Measurements from ENCODE around the gene TDRD6.
A peak's percentile ranks its signal among the peaks of the same experiment; 100 is the strongest.
"Not testable (repeated sequence)": the region's sequence is repeated elsewhere in the genome, so short reads cannot be mapped to it uniquely, and the experiment has no call there.

Gene TDRD6, protein sequence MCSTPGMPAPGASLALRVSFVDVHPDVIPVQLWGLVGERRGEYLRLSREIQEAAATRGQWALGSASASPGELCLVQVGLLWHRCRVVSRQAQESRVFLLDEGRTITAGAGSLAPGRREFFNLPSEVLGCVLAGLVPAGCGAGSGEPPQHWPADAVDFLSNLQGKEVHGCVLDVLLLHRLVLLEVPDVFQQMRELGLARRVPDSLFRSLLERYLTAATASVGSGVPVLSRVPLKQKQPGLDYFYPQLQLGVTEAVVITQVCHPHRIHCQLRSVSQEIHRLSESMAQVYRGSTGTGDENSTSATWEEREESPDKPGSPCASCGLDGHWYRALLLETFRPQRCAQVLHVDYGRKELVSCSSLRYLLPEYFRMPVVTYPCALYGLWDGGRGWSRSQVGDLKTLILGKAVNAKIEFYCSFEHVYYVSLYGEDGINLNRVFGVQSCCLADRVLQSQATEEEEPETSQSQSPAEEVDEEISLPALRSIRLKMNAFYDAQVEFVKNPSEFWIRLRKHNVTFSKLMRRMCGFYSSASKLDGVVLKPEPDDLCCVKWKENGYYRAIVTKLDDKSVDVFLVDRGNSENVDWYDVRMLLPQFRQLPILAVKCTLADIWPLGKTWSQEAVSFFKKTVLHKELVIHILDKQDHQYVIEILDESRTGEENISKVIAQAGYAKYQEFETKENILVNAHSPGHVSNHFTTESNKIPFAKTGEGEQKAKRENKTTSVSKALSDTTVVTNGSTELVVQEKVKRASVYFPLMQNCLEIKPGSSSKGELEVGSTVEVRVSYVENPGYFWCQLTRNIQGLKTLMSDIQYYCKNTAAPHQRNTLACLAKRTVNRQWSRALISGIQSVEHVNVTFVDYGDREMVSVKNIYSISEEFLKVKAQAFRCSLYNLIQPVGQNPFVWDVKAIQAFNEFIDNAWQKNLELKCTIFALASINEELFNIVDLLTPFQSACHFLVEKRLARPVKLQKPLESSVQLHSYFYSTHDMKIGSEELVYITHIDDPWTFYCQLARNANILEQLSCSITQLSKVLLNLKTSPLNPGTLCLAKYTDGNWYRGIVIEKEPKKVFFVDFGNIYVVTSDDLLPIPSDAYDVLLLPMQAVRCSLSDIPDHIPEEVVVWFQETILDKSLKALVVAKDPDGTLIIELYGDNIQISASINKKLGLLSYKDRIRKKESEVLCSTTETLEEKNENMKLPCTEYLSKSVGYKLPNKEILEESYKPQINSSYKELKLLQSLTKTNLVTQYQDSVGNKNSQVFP (N-terminal part only)

DNA sequence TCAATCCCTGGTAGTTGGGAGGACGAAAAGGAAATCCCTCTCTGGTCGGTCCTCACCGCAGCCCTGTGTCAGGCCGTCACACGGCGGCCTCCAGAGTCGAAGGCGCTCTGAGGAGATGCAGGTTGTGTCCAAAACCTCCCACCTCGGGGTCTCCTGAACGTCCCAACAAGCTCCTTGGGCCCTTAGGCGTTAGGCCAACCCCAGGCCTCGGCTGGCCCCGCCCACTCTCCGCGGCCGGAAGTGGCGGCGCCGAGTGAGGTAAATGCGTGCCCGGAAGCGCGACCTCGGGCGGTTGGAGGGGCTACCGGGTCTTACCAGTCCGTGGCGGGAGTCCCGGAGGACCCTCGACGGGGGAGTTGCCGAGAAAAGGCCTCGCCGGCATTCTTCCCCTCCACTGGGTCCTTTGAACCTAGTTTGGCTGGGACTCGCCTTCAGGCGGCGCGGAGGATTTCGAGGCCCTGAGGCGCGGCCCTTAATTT, at the start of gene TDRD6:
TSS of gene TDRD6 (plus strand) at position 267 of the 479 bp plus-strand sequence. CDS start 244 bp downstream, outside the sequence.
- DNase-seq = no peak

DNA sequence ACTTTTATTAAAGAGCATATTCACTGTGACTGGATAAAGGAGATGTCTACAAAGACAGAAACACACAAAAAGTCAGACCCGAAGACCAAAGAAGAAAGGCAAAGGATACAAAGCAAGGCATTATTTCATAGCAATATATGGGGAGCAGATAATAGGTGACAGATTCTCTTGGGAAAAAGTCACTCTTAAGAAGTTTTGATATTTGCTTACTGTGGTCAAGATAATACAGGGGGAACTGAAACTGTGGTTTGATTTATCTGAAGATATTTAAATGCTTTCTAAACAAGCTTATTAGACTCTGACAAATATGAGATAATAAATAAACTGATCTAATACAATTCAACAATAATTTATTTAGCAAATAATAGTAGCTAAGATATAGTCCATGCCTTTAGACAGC, 49.8 kb upstream of the TDRD6 start:
- DNase-seq = no peak

DNA sequence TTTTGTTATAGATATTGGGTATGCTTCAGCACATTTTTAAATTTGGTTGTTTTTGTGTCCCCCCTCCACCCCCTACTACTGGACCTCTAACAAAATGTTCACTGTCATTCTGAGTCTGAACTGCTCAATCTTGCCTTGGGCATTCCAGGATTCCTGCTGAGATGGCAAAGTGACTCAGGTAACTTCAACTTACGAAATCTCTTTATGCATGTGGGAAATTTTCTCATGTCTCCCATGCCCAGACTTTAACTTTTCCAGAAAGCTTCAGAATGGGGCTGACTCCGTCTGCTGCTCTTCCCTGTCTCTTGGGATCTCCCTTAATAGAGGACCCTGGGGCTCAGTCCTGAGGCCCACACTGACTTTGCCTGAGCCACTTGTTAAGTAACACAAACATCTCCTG, 49.0 kb upstream of the TDRD6 start:
- DNase-seq = no peak

DNA sequence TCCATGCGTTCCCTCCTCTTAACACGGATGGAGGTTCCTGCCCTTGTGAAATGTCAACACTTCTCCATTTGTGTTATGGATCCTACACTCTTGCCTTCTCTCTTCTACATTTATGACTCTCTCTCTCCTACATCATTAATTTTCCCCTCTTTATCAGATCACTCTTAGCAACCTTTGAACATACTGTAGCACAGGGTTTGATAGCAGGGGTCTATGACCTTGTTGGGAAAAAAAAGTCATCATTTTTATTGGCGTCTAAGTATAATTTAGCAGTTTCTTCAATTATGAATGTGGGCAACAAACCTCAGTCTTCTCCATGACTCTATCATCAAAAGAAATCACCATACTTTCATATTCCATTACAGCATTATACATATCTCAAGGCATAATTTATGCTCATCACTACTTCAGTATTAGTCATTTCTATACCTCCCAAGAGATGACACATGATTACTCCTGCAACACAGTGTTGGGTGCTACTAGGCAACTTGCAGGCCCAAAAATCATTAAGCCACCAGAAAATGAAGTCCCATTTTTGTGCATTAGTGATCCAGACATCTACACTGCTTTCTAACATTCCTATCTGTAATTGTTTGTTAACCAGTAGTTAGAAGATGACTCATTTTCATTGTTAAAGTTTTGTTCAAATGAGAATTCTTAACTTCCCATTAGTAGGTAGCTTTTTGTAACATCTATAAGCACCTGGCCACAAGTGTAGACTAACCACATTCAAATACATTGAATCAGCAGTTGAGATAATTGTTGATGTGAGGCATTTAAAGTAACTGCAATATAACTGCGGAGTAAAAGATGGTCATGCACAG, 44.5 kb upstream of the TDRD6 start:
- DNase-seq = no peak

DNA sequence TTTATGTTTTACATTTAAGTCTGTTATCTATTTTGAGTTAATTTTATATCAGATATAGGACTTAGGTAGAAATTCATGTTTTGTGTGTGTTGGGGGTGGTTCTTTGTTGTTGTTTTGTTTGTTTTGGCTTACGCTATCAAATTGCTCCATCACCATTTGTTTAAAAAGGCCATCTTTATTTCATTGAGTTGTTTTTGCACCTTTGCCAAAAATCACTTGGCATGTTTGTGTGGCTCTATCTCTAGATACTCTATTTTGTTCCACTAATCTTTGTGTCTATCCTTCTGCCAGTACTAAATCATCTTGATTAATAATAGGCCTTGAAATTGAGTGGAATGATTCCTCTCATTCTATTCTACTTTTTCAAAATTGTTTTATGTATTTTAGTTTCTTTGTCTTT, 42.4 kb upstream of the TDRD6 start:
- no peak for DNase-seq

DNA sequence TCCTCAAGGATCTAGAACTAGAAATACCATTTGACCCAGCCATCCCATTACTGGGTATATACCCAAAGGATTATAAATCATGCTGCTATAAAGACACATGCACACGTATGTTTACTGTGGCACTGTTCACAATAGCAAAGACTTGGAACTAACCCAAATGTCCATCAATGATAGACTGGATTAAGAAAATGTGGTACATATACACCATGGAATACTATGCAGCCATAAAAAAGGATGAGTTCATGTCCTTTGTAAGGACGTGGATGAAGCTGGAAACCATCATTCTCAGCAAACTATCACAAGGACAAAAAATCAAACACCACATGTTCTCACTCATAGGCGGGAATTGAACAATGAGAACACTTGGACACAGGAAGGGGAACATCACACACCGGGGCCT, 39.6 kb upstream of the TDRD6 start:
- not testable (repeated sequence) for DNase-seq

DNA sequence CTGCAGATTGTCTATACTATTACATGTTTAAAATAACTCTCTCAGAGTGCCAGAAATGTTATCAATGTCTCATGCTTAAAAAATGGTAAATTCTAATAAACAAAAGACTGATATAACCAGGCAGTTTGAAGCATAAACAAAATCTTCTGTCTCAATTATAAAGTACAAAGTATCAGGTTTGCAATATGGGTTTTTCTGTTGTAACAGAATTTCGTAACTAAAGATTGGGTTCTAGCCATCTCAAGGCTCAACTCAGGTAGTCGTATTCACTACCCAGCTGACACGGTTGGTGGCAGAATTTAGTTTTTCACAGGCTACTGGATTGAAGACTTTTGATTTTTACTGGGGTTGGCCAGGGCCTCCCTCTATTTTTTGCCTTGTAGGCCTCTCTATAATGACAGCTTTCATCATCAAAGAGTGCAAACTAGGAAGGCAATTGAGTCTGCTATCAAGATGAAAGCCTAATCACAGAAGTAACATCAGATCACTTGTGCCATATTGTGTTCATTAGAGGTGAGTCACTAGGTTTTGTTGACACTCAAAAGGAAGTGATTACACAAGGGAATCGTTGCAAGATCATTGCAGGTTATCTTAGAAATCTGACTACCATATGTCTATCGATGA, 38.7 kb upstream of the TDRD6 start:
- DNase-seq = peak in 1 of 3 donors; percentile 9

DNA sequence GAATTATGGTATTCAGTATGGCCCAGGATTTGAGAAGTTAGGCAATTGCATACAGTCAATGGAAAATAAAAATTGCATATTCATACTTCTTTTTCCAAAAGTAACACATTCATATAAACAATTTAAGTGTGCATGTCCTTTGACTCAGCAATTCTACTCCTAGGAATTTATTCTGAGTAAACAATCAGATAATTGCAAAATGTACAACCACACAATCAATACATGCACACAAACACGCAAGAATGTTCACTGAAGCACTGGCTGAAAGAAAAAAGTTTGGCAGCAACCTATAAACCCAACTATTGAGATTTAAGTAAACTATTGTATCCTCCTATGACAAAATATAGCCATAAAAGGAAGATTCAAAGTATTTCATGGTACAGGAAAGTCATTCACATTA, 36.7 kb upstream of the TDRD6 start:
- DNase-seq = no peak

DNA sequence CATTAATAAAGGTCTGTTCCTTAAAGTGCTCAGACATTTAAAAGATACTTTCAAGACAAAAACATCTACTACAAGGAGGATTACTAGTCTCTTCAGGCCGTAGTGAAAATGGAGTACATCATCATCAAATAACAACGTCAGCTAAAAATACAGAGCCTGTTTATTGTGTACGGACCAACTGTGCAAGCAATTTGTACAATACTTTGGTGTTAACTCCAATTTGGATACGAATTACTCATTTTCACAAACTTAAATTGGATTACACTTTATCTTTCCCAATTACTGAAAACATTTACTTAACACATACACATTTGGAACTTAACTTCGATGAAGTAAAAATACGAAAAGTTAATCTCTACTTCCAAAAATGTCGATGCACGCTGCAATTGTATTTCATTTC, 35.9 kb upstream of the TDRD6 start:
- no peak for DNase-seq

DNA sequence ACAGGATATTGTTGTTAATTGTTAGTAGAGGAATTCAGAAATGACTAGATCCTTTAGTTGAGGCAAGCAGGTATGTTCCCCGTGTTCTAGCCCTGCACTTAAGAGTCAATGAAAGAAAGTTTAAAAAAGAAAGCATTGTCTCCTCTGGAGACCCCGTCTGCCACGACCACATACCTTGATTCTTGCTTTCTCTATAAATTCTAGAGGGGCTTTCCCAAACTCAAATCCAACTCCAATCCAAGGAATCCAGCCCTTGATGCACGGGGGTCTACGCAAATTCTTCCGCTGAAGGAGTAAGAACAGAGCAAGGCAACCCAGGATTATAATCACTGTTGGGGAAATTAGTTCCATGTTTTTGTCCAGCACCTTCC, 35.5 kb upstream of the TDRD6 start:
- DNase-seq = no peak

DNA sequence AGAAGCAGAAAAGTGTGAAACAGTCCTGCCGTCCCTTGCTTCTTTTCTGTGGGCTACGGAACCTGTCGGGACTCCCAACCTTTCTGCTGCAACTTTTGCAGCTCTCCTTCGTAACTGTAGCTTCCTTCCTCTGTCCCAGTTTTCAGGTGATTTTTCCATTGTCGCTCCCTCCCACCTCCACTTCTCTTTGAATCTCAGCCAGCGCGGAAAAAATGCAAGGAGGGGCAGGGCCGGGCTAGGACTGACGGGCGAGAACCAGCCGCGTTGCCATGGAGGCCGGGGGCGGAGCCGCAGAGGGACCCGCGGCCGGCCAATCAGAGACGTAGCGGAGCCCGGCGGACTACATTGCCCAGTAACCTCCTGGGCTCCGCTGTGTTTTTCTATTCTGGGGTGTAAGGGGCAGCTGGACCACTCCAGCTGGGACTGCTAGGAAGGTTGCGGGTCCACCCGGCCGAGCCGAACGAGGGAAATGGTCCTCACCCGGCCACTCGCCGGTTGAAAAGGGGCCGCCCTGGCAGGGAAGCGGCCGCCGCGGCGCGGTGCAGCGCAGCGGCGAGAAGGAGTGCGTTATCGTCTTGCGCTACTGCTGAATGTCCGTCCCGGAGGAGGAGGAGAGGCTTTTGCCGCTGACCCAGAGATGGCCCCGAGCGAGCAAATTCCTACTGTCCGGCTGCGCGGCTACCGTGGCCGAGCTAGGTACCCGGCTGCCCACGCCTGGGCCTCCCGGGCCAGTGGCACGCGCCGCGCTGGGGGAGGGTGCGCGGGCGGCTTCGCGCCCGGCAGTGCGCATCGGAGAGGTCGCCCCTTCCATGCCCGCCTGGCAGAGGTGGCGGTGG, 34.9 kb upstream of the TDRD6 start, which contains the start of the genes CYP39A1 and SLC25A27:
TSS of gene CYP39A1 (minus strand) at position 216 of the 836 bp plus-strand sequence. CDS start 236 bp downstream, outside the sequence.
TSS of gene SLC25A27 (plus strand) at position 373 of the 836 bp plus-strand sequence. CDS start at position 591, 218 bp downstream.
- DNase-seq = peak; percentile 88 to 95 (median 93)

DNA sequence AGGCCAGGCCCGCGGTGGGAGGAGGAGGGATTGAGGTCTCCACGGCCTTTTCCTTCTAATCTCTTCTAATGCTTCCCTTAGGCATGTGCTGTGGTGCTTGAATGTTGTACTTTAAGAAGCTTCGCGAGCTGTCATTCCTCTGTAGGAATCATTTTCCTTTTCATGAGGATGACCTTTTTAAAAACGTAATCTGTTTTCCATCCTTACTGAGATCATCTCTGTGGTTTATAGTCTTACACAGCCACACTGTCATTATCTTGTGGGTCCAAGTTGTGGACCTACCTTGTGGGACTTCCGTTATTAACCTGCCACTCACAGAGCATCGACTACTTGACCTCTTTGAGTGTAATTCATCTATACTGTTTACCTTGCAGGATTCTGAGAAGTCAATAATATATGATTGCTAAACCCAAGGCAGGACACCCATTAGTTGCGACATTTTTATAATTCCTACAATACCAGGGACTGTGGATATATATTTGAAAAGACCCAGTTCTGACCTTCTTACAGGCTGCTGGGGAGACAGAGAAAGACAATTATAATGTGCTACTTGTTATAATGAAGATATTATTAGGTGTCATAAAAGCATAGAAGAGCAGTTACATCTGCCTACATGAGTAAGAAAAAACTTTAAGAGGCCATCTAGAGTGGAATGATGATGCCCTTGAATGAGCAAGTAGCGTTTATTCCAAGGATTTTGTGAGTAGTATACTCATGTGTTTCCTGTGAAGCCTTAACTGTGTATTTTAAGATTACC, 34.1 kb upstream of the TDRD6 start:
- peak in 1 of 3 donors; percentile 26 for DNase-seq

DNA sequence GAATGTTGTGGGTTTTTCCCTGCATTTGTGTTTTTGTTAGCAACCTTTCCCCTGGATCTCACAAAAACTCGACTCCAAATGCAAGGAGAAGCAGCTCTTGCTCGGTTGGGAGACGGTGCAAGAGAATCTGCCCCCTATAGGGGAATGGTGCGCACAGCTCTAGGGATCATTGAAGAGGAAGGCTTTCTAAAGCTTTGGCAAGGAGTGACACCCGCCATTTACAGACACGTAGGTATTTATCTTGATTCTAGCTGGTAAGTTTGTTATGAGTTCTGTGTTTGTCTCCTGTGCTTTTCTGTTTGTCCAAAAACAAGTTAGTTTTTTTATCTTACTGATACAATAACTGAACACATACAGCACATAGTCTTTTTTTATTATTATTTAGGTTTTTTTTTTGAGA, 31.9 kb upstream of the TDRD6 start:
- peak in 1 of 3 donors; percentile 9 for DNase-seq

DNA sequence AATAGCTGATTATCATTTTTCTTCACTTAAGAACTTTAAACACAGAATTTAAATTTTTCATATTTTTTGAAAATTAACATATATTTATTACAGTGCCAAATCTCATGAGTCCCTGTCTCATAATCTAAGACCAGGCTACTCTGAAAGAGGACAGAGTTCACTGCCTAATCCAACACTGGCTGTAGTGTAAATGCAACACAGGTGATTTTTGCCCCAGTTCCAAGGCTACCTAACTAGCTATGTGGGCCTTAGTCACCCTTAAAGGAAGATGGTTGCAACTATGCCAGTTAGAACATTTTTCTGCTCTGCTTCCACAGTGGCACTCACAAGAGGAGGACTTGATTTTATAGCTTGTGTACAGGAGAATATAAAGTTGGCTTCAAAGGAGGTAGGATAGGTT, 30.0 kb upstream of the TDRD6 start:
- no peak for DNase-seq

DNA sequence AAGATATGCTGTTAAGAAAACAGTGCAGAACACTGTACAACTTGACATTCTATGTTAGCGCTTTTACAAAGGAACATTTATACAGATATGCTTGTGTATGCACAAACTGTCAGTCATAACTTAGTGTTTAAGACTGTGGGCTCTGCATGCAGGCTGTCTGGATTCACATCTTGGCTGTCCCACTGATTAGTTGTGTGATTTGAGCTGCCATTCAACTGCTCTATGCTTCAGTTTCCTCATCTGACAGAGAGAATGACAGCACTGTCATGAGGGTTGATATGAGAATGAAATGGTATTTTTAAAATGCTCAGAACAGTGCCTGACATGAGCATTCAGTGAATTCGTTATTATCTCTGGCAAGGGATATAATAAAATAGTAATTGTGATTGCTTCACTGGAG, 26.2 kb upstream of the TDRD6 start:
- no peak for DNase-seq

DNA sequence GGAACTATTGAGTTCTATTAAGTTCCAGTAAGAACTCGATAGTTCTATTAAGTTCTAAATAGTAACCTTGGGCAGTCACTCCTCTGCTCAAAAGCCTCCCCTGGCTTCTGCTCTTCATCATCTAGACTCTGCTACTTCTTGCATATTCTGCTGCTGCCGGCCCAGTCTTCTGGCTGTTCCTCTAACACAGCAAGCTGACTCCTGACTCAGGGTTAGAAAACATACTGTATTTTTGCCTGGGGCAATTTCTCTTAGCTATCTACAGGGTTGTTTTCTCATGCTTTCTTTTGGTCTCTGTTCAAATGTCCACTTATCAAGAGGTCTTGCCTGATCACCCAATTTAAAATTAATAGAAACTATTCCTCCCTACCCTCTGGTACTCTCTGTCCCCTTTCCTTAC, 20.3 kb upstream of the TDRD6 start:
- DNase-seq = no peak

DNA sequence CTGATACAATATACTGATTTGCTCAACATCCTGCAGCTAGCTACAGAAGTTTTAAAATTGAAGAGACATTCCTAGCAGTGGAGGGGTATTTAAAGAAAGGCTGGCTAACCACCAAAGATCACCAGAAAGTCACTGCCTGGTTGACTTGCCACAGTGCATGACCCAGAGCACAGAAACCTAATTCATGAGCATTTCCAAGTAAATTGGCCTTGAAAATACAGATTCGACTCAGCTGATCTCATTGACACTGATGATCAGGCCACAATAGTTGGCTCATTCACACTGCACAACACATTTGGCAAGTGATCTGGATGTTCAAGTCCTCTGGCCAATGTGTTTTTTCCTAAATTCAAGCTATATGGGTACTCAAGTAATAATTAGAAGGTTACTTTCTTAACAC, 13.3 kb upstream of the TDRD6 start:
- no peak for DNase-seq

DNA sequence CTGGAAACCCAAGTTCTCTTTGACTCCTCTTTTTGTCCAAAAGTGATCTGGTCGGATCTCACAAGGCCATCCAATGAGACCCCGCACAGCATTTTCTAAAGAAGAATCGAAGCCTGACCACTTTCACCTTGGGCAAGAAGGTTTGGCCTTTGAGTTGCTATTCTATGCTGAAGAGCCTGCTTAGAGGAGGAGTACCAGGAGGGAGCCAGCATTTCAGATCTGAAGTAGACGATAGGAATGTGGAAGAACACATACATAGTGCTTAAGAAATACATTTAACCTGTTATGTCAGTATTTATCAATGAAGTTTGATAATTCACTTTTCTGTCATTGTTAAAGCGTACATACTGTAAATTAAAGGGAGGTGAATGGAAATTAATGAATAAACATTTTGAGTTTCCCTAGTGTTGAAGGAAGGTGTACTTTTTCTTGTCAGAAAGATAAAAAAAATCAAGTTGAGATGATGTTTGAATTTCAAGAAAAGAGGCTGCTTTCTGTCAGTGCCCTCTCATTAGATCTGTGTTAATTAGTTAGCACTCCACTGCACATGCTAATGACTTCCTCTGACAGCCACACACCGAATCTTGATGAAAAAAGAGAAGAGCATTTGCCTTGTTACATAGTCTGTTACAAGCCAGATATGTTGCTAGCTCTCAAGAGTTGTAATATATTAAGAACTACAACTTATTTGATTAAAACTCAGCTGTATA, 10.9 kb upstream of the TDRD6 start:
- no peak for DNase-seq

DNA sequence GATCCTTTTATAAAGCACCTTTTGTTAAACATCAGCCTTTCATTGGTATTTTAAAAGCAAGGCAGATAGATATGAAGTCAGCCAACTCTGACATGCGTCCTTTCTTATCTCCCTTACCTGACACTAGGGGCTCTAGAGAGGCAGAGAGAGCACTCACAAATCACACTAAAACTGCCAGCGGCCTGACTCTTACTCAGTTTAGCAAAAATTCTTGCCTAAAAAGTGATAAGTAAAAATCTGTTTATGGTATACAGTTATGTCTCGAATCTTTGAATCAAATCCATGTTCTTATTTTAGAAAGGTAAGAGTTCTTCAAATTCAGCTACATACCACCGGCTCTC, 10.4 kb upstream of the TDRD6 start:
- no peak for DNase-seq
